HG03575 (cell line): ENCODE measurements around the gene SUPT20HL1.

ENCODE experiments used
- ATAC-seq: cut with Tn5 transposase; IDR thresholded peaks from one replicate; pipeline ENCODE4 v1.9.1; 2021; ENCODE audit not compliant: unreplicated experiment, insufficient number of reproducible peaks, low FRiP score; ENCODE audit errors: extremely low read depth

Gene SUPT20HL1

DNA sequence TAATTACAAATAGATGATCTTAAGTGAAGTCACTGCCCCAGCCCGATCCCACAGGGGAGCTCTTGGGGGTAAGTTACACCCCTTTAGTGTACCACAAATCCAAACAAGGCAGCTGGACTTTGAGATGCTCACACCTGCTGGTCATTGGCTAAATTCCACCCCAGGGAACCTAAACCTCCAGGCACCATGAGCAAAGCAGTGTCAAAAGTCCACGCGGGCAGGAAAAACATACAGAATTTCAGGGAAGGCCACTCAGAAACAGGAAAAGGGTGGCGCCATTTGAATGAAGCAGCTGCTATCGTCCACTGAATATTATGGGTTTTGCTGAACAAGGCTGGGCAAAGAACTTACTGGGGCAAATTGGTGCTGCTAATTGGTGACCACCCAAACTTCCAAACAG, 30.9 kb downstream of the SUPT20HL1 start:
- no peak for ATAC-seq

DNA sequence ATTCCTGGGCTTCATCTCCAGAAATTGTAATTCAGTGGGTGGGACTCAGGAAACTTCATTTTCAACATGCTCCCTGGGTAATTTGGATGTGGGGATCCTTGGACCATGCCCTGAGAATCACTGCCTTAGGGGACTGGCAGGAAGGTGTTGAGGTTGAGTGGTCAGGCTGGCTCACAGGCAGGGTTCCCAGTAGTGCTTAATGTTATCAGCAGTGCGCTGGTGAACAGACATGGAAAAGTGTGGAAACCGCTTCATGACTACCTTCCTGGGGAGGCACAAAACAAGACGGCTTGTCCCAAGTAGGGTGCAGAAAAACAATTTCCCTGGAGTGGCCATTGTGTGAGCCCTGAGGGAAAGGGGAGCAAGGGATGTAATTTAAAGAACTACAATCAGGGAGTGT, 31.4 kb downstream of the SUPT20HL1 start:
- no peak for ATAC-seq

GRCh38 chrX:24392709-24393108, 32.3 kb downstream of the SUPT20HL1 start:
- no peak for ATAC-seq

DNA sequence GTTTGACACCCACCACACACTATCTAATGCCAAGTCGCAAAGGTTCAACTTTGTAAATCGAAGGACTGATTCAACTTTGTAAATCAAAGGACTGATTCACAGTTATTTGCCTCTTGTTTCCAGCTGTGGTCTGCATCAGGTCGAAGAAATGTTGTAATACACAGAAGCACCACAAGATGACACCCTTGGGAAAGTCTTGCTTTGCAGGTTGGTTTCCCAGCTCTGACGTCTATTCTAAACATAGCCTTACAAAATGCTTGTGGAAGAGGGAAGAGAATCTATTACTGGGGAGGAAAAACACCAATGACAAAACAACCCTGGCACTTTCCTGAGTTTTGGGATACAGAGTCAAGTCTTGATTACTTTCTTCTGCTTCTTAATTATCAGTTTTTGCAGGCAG, 35.3 kb downstream of the SUPT20HL1 start:
- no peak for ATAC-seq

GRCh38 chrX:24396236-24396930, 35.9 kb downstream of the SUPT20HL1 start:
- ATAC-seq = no peak

- no peak for ATAC-seq
Observed at GRCh38 chrX:24396931-24397279, 36.5 kb downstream of the SUPT20HL1 start.

DNA sequence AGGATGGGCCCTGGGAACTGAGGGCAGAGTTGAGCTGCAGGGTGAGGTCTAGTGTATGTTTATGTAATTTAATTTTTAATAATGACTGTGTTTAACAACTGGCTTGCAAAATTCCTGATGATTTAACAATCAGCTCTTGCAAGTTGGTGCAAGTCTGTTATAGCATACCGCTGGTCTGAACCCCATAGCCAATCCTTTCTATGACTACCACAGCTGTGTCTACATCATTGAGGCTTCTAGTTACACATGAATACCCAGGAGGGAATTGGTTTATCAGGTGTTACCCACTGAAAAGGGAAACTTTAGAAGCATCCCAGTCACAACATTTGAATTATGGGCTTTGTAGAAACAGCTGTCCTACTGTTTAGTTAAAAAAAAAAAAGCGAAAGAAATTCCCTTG, 38.3 kb downstream of the SUPT20HL1 start:
- no peak for ATAC-seq

GRCh38 chrX:24399550-24399949, 39.1 kb downstream of the SUPT20HL1 start:
- no peak for ATAC-seq

GRCh38 chrX:24405959-24406358, 45.5 kb downstream of the SUPT20HL1 start:
- no peak for ATAC-seq
